K562 (cell line): Measurements from ENCODE around the gene RPL27. TPM values are rescaled to one million over a fixed set of nuclear protein-coding genes. Genes with fewer than 3 reads are reported as not detected.
A peak's percentile ranks its signal among the peaks of the same experiment; 100 is the strongest.

Experiments
- ATAC-seq: fragments of 200-7000 bp; cut with Tn5 transposase; 3 replicates; pipeline ENCODE4 v1.9.1; 2020; ENCODE audit warnings: moderate library complexity
- BruUV-seq: library from RNA; stranded (reverse); fragments of 400-500 nt; replicated peaks from 2 replicates; lab custom pipeline; 2021; lab: Mats Ljungman, UMichigan
- CTCF ChIA-PET: fragments of 300-600 bp; formaldehyde crosslinking; extraction: SDS; loops from one replicate; lab custom pipeline; 2021; ENCODE audit warnings: low intra/inter-chr PET ratio; lab: Yijun Ruan, JAX
- POLR2A ChIA-PET: fragments of 300-600, 350-650 bp; sonication (Branson Sonifier 250); formaldehyde crosslinking; extraction: SDS; loops from one replicate; lab custom pipeline; 2021; ENCODE audit warnings: antibody characterized with exemption, inconsistent platforms; lab: Yijun Ruan, JAX
- DNase-seq, 4 experiments: peaks; one replicate each; pipeline versions ENCODE4 v3.0.0 to v3.0.0-alpha.2; 2011 to 2018; ENCODE audit warnings: low spot score in 3 of 4, mixed read lengths in 3 of 4; ENCODE audit errors: extremely low read depth in 1 of 4
- FAIRE-seq: peaks from 2 replicates; lab custom pipeline; 2011; peaks lifted over from hg19 to GRCh38; lab: Jason Lieb, UNC
- H2AFZ ChIP-seq: 2 replicates; pipeline ENCODE4 v1.6.0; 2011; ENCODE audit warnings: low read depth, low read length, control low read depth, inconsistent platforms
- H3K27ac ChIP-seq: fragments of 200-600 bp; 3 replicates; pipeline ENCODE4 v1.8.0; 2011; ENCODE audit warnings: low read depth, mild to moderate bottlenecking, control low read depth, inconsistent platforms, low read length, moderate library complexity, mixed read lengths; ENCODE audit errors: extremely low read depth
- H3K27me3 ChIP-seq, 2 experiments: fragments of 300-600 bp in 1 of 2; 2 replicates in 1 of 2; 3 replicates in 1 of 2; pipeline versions ENCODE4 v1.6.0 to v1.8.0; 2011; ENCODE audit warnings: inconsistent platforms in 2 of 2, low read length in 2 of 2, mild to moderate bottlenecking in 1 of 2, mixed read lengths in 1 of 2, moderate library complexity in 1 of 2; ENCODE audit not compliant: control insufficient read depth in 2 of 2, insufficient read depth in 2 of 2
- H3K36me3 ChIP-seq: fragments of 300-600 bp; 3 replicates; pipeline ENCODE4 v1.8.0; 2011; ENCODE audit warnings: mild to moderate bottlenecking, low read length, inconsistent platforms; ENCODE audit not compliant: control insufficient read depth, insufficient read depth
- H3K4me1 ChIP-seq, 2 experiments: fragments of 200-600 bp in 1 of 2; replicated peaks in 1 of 2; 2 replicates in 1 of 2; 3 replicates in 1 of 2; pipeline versions ENCODE4 v1.5.1 to v1.8.0; 2011; ENCODE audit warnings: inconsistent platforms in 2 of 2, low read length in 2 of 2, mild to moderate bottlenecking in 1 of 2, mixed read lengths in 1 of 2, moderate library complexity in 1 of 2; ENCODE audit not compliant: control insufficient read depth in 2 of 2, insufficient read depth in 2 of 2
- H3K4me2 ChIP-seq: 2 replicates; pipeline ENCODE4 v1.6.1; 2011; ENCODE audit warnings: low read length, control low read depth, inconsistent platforms, mixed read lengths; ENCODE audit not compliant: insufficient read depth
- H3K4me3 ChIP-seq: fragments of 200-600 bp; sonication (generic), shearing (Covaris generic); 2 replicates; pipeline ENCODE4 v1.5.1; 2016; ENCODE audit warnings: control low read depth, inconsistent platforms
- H3K79me2 ChIP-seq: fragments of 200-600 bp; 3 replicates; pipeline ENCODE4 v1.8.0; 2011; ENCODE audit warnings: low read length, inconsistent platforms; ENCODE audit not compliant: control insufficient read depth, insufficient read depth
- H3K9ac ChIP-seq, 2 experiments: 2 replicates each; pipeline versions ENCODE4 v1.6.0 to v1.6.1; 2011; ENCODE audit warnings: low read depth in 2 of 2, low read length in 2 of 2, control low read depth in 1 of 2, inconsistent platforms in 1 of 2, mild to moderate bottlenecking in 1 of 2, mixed read lengths in 1 of 2; ENCODE audit not compliant: insufficient read depth in 1 of 2
- H3K9me1 ChIP-seq: one replicate; pipeline ENCODE4 v1.6.0; 2011; ENCODE audit warnings: inconsistent platforms, mild to moderate bottlenecking, low read length, moderate library complexity; ENCODE audit not compliant: control insufficient read depth, insufficient read depth
- H3K9me3 ChIP-seq: replicated peaks from 2 replicates; pipeline ENCODE4 v1.5.1; 2011; ENCODE audit warnings: low read depth, low read length, inconsistent platforms; ENCODE audit not compliant: control insufficient read depth, insufficient read depth
- H4K20me1 ChIP-seq: replicated peaks from 2 replicates; pipeline ENCODE4 v1.6.1; 2011; ENCODE audit warnings: low read length, inconsistent platforms, mixed read lengths; ENCODE audit not compliant: control insufficient read depth, insufficient read depth
- BCOR ChIP-seq: fragments of 450-650 bp; IDR thresholded peaks from 2 replicates; pipeline ENCODE4 v1.6.1; 2016
- ETV5 ChIP-seq: sonication (generic); formaldehyde crosslinking; IDR thresholded peaks from 2 replicates; pipeline ENCODE4 v1.4.0; 2020; ENCODE audit warnings: low read depth, mild to moderate bottlenecking, missing genetic modification reagents
- FOSL1 ChIP-seq: fragments of 200-800 bp; sonication (Bioruptor generic); conservative IDR thresholded peaks from 2 replicates; pipeline ENCODE4 v1.6.1; 2016; ENCODE audit warnings: missing genetic modification characterization, missing compliant biosample characterization
- KHSRP ChIP-seq: fragments of 450-650 bp; IDR thresholded peaks from 2 replicates; pipeline ENCODE4 v1.6.1; 2017
- RBM25 ChIP-seq: fragments of 200-400 bp; formaldehyde crosslinking; IDR thresholded peaks from 2 replicates; pipeline ENCODE4 v1.6.1; 2018; ENCODE audit warnings: low read length, low read depth, moderate library complexity; ENCODE audit not compliant: severe bottlenecking
- RFX1 ChIP-seq: fragments of 450-650 bp; IDR thresholded peaks from 2 replicates; pipeline ENCODE4 v1.6.1; 2016; ENCODE audit warnings: mild to moderate bottlenecking, moderate library complexity
- ZFP36 ChIP-seq: fragments of 150-350 bp; IDR thresholded peaks from 2 replicates; pipeline ENCODE4 v1.6.1; 2018; ENCODE audit warnings: low read length, low read depth; ENCODE audit not compliant: partially characterized antibody
- ZKSCAN8 ChIP-seq: fragments of 200-800 bp; sonication (Bioruptor generic); IDR thresholded peaks from 2 replicates; pipeline ENCODE4 v1.6.1; 2016; ENCODE audit warnings: missing genetic modification characterization, missing compliant biosample characterization
- ZNF583 ChIP-seq: fragments of 250-450 bp; sonication (Bioruptor Pico); IDR thresholded peaks from 2 replicates; pipeline ENCODE4 v1.4.0; 2020
- ZNF785 ChIP-seq: fragments of 250-450 bp; sonication (Bioruptor Pico); IDR thresholded peaks from 2 replicates; pipeline ENCODE4 v1.4.0; 2020; ENCODE audit warnings: mild to moderate bottlenecking
- WGBS: fragments of 100-300 bp; shearing (Covaris generic); methylation state at CpG from one replicate; pipeline ENCODE4 v1.1.6; 2016; ENCODE audit warnings: low coverage, mixed read lengths; ENCODE audit not compliant: insufficient coverage; ENCODE audit errors: missing lambda C conversion rate; 5-methylcytosine and 5-hydroxymethylcytosine counted together
- in situ Hi-C: fragments of 300-500 bp; cut with MboI; formaldehyde crosslinking; loops from 4 replicates; pipeline ENCODE4 v1.15.0; 2018; ENCODE audit warnings: inconsistent platforms, mixed read lengths
- intact Hi-C: fragments of 100-400 bp; cut with micrococcal nuclease; formaldehyde crosslinking; loops from 2 replicates; pipeline ENCODE4 v1.14.2; 2022
- polyA plus RNA-seq, 8 experiments: library from polyadenylated mRNA; depleted of rRNA in 4 of 8; stranded (reverse) in 5 of 8; unstranded in 3 of 8; fragments of >200 nt; fragmentation: Nextera tagmentation in 2 of 8; fragmentation: Illumina TruSeq in 1 of 8; extraction: Ambion mirVana in 2 of 8; extraction: Trizol in 1 of 8; gene quantifications; 2 replicates each; pipeline versions ENCODE4 v1.2.1 to v1.2.3, GENCODE V29; 2011 to 2014; ENCODE audit warnings: inconsistent platforms in 1 of 8, missing spikeins in 1 of 8
- total RNA-seq, 7 experiments: library from RNA; depleted of rRNA in 6 of 7; stranded (reverse); fragments of >200 nt in 6 of 7; fragmentation: Illumina TruSeq in 2 of 7; extraction: Trizol in 2 of 7; gene quantifications; 2 replicates each; pipeline versions ENCODE4 v1.2.1 to v1.2.3, GENCODE V29; 2011 to 2021; ENCODE audit warnings: low replicate concordance in 1 of 7
- TF ChIP-seq, protein P1 (sequence below): IDR thresholded peaks from 3 replicates; pipeline ENCODE4 v1.6.1; 2011; ENCODE audit warnings: borderline replicate concordance, mild to moderate bottlenecking; ENCODE audit not compliant: insufficient read length, insufficient read depth
- TF ChIP-seq, protein P2 (sequence below): fragments of 450-650 bp; formaldehyde crosslinking; IDR thresholded peaks from 2 replicates; pipeline ENCODE4 v1.4.0; 2022; ENCODE audit warnings: mild to moderate bottlenecking, moderate library complexity

RPL27 gene
- total and polyA plus RNA-seq, 9 of the 15 experiments (the other 6 are each of a cell fraction or from before 2014, with no cell fraction given): 1,539 to 6,155 (median 3,710) TPM

DNA sequence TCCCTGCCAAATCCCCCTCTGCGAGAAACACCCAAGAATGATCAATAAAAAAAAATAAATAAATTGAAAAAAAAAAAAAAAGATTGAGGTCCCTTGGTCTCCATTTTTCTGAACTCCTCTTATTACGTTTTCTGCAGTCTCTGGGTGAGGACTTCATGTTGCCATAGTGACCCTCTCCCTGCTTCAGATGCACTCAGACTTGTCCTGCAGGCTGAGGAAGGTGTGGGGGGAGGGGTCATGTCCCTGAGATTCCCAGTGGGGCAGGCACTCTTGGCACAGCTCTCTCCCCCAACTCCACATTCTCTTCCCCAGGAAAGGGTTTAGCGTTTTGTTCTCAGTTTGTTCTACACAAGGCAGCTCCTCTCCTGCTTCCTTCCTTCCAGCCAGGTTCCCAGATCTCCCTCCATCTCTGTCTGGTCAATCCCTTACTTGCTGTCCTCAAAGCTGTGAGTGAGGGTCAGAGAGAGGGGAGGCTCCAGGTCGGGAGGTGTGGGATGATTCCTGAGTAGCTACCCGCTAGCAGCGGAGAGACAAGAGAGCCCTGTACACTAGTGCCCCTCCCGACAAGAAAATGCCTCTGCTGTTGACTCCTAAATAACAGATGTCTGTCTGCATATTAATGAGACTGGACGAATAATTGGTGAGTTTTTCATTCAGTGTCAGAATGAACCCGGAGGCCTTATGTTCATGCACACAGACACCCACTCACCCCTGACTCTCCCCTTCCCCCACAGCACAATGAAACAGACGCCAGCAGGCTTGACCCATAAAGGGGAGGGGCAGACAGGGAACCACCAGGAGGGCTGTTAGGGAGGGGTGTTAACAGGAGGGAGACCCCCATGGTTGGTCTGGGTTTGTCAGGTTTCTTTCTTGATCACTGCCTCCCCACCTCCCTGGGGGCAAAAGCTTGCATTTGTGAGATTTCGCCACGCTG, 36.0 kb downstream of the RPL27 start:
- in situ Hi-C loops: no loop called here
- no peaks in the 10 kb centered on the region for H3K79me2 ChIP-seq
- CTCF ChIA-PET: no interaction called here

DNA sequence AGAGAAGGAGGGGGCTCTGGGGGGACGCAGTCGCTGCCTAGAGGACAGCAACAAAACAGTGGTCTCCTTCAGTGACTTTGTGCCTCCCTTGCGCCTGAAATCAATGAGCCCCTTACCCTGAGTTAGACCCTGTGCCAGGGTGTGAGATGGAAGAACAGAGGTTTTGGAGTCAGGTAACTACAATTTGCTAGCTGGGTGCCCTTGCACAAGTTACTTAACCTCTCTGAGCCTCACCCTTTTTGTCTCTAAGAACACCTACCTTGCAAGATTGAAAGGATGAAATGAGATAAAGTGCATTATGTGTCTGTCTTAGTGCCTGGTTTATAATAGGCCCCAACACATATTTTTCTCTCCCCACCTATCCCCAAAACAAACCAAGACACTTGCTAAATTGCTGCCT, 36.7 kb downstream of the RPL27 start:
- Histone ChIP-seq H3K4me2 (no peak overlapping the region), H3K4me1 (peaks cover 4 to 9% of the 10 kb centered on the region in 2 experiments; a peak in 3 of 5 replicates), H3K27ac (no peak overlapping the region), H2AFZ (no peak overlapping the region), H3K9me1 (no peaks in the 10 kb centered on the region), H3K27me3 (no peaks in the 10 kb centered on the region), H3K4me3 (no peak overlapping the region), H3K9ac (peak overlapping the region in 1 of 2 experiments; percentile 50; a peak in 1 of 4 replicates), H3K36me3 (no peaks in the 10 kb centered on the region), H4K20me1 (no peaks in the 10 kb centered on the region), H3K79me2 (no peaks in the 10 kb centered on the region), H3K9me3 (no peaks in the 10 kb centered on the region)
- TF ChIP-seq BCOR: 0 out of 2 replicates have a peak, but pooled peaks have one; percentile 40
- TF ChIP-seq ZKSCAN8: no peak
- peak; percentile 65 for TF ChIP-seq ZFP36
- no peak for TF ChIP-seq FOSL1 (tag)
- peak; percentile 73 for TF ChIP-seq RBM25
- TF ChIP-seq ZNF785 (CRISPR knock-in tag): no peak
- TF ChIP-seq, protein P1, sequence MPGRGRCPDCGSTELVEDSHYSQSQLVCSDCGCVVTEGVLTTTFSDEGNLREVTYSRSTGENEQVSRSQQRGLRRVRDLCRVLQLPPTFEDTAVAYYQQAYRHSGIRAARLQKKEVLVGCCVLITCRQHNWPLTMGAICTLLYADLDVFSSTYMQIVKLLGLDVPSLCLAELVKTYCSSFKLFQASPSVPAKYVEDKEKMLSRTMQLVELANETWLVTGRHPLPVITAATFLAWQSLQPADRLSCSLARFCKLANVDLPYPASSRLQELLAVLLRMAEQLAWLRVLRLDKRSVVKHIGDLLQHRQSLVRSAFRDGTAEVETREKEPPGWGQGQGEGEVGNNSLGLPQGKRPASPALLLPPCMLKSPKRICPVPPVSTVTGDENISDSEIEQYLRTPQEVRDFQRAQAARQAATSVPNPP: no peak
- no peak for TF ChIP-seq ETV5 (CRISPR knock-in tag)
- TF ChIP-seq, protein P2, sequence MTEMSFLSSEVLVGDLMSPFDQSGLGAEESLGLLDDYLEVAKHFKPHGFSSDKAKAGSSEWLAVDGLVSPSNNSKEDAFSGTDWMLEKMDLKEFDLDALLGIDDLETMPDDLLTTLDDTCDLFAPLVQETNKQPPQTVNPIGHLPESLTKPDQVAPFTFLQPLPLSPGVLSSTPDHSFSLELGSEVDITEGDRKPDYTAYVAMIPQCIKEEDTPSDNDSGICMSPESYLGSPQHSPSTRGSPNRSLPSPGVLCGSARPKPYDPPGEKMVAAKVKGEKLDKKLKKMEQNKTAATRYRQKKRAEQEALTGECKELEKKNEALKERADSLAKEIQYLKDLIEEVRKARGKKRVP (CRISPR knock-in tag): no peak
- TF ChIP-seq KHSRP: no peak
- WGBS: 83% methylated on average over 3 of the region's 3 CpGs
- BruUV-seq: no TSS peak
- no peak for FAIRE-seq
- ChIA-PET CTCF (no interaction called here), POLR2A (interaction anchor here (1.9 kb wide), 1 partner anchor 10 kb away, joined by 7 read pairs; the partner anchor contains the start of gene RND2)
- in situ Hi-C loops (no loop called here), intact Hi-C loops (no loop called here)
- DNase-seq: no peak
- no peak for ATAC-seq

More for the DNA sequence above, 36.0 kb downstream of the RPL27 start:
- Histone ChIP-seq H3K4me2 (no peak overlapping the region), H3K27ac (no peak overlapping the region), H3K9me1 (no peaks in the 10 kb centered on the region), H4K20me1 (no peaks in the 10 kb centered on the region), H3K4me1 (peaks cover 5 to 13% of the 10 kb centered on the region in 2 experiments; a peak in 4 of 5 replicates), H3K9me3 (no peaks in the 10 kb centered on the region), H3K27me3 (no peaks in the 10 kb centered on the region), H2AFZ (no peak overlapping the region), H3K36me3 (no peaks in the 10 kb centered on the region), H3K4me3 (no peak overlapping the region), H3K9ac (peak overlapping the region in 1 of 2 experiments; percentile 53; a peak in 1 of 4 replicates)
- DNase-seq (no peak), FAIRE-seq (no peak), ATAC-seq (no peak; the same call in 2 of the 3 replicates)
- intact Hi-C loops: no loop called here
- no TSS peak for BruUV-seq
- TF ChIP-seq ZNF583 (CRISPR knock-in tag) (no peak), RFX1 (peak; percentile 59)
- 48% methylated on average over 12 of the region's 12 CpGs for WGBS
- POLR2A ChIA-PET: interaction anchor here (0.6 to 1.9 kb wide), 5 partner anchors 10 to 282 kb away, joined by 3 to 7 read pairs (median 3); partner anchors contain the start of gene RND2
